H9 (cell line): ENCODE measurements around the gene PCCA. TPM values are rescaled to one million over a fixed set of nuclear protein-coding genes. Genes with fewer than 3 reads are reported as not detected.

Source experiments
- DNase-seq: peaks from one replicate; pipeline ENCODE4 v3.0.0-alpha.2; 2017
- H2AFZ ChIP-seq: one replicate; pipeline ENCODE4 v1.6.1; 2013; ENCODE audit warnings: mild to moderate bottlenecking, low read length, control low read depth, moderate library complexity
- H2AK5ac ChIP-seq: 2 replicates; pipeline ENCODE4 v1.6.1; 2013; ENCODE audit warnings: low read length, control low read depth, mixed read lengths; ENCODE audit not compliant: insufficient read length
- H2BK120ac ChIP-seq: one replicate; pipeline ENCODE4 v1.6.1; 2013; ENCODE audit warnings: low read depth, mild to moderate bottlenecking, low read length, control low read depth, inconsistent platforms; ENCODE audit not compliant: poor library complexity, severe bottlenecking
- H2BK12ac ChIP-seq: 2 replicates; pipeline ENCODE4 v1.6.1; 2013; ENCODE audit warnings: low read length, control low read depth, mixed read lengths, low read depth; ENCODE audit not compliant: insufficient read length
- H2BK15ac ChIP-seq: 2 replicates; pipeline ENCODE4 v1.6.1; 2013; ENCODE audit warnings: low read depth, low read length, control low read depth
- H2BK20ac ChIP-seq: one replicate; pipeline ENCODE4 v1.6.1; 2013; ENCODE audit warnings: low read depth, mild to moderate bottlenecking, low read length, control low read depth, inconsistent platforms; ENCODE audit not compliant: poor library complexity, severe bottlenecking
- H2BK5ac ChIP-seq: 2 replicates; pipeline ENCODE4 v1.6.1; 2013; ENCODE audit warnings: low read length, control low read depth, mixed read lengths; ENCODE audit not compliant: insufficient read length
- H3K14ac ChIP-seq: 2 replicates; pipeline ENCODE4 v1.6.1; 2013; ENCODE audit warnings: low read length, control low read depth; ENCODE audit not compliant: insufficient read depth
- H3K18ac ChIP-seq: 2 replicates; pipeline ENCODE4 v1.6.1; 2013; ENCODE audit warnings: low read depth, mild to moderate bottlenecking, mixed read lengths, low read length, control low read depth; ENCODE audit not compliant: insufficient read length
- H3K23ac ChIP-seq: 2 replicates; pipeline ENCODE4 v1.6.1; 2013; ENCODE audit warnings: low read length, control low read depth, mixed read lengths, low read depth; ENCODE audit not compliant: insufficient read length
- H3K23me2 ChIP-seq: 2 replicates; pipeline ENCODE4 v1.6.1; 2013; ENCODE audit warnings: low read depth, mild to moderate bottlenecking, mixed read lengths, low read length, control low read depth; ENCODE audit not compliant: insufficient read length, poor library complexity, severe bottlenecking
- H3K27ac ChIP-seq: 2 replicates; pipeline ENCODE4 v1.5.1; 2013; ENCODE audit warnings: low read length, control low read depth, mixed read lengths, low read depth; ENCODE audit not compliant: insufficient read length
- H3K27me3 ChIP-seq: 2 replicates; pipeline ENCODE4 v1.6.1; 2013; ENCODE audit warnings: low read length, control low read depth, inconsistent platforms; ENCODE audit not compliant: insufficient read depth
- H3K4ac ChIP-seq: 2 replicates; pipeline ENCODE4 v1.6.1; 2013; ENCODE audit warnings: low read depth, mild to moderate bottlenecking, control low read depth, inconsistent platforms, low read length, moderate library complexity
- H3K4me1 ChIP-seq: 2 replicates; pipeline ENCODE4 v1.6.1; 2013; ENCODE audit warnings: low read length, control low read depth, inconsistent platforms; ENCODE audit not compliant: insufficient read depth
- H3K4me2 ChIP-seq: 2 replicates; pipeline ENCODE4 v1.6.1; 2013; ENCODE audit warnings: low read length, control low read depth, mixed read lengths; ENCODE audit not compliant: insufficient read length, insufficient read depth
- H3K56ac ChIP-seq: 2 replicates; pipeline ENCODE4 v1.6.1; 2013; ENCODE audit warnings: low read depth, mild to moderate bottlenecking, mixed read lengths, low read length, control low read depth; ENCODE audit not compliant: insufficient read length
- H3K79me1 ChIP-seq: 2 replicates; pipeline ENCODE4 v1.6.1; 2013; ENCODE audit warnings: low read depth, mild to moderate bottlenecking, moderate library complexity, low read length, control low read depth, inconsistent platforms; ENCODE audit not compliant: insufficient read depth, poor library complexity, severe bottlenecking
- H3K79me2 ChIP-seq: 2 replicates; pipeline ENCODE4 v1.6.1; 2013; ENCODE audit warnings: low read length, control low read depth, inconsistent platforms; ENCODE audit not compliant: insufficient read depth
- H3K9ac ChIP-seq: 2 replicates; pipeline ENCODE4 v1.6.1; 2013; ENCODE audit warnings: low read length, control low read depth, mixed read lengths; ENCODE audit not compliant: insufficient read length; ENCODE audit errors: extremely low read depth
- H3K9me3 ChIP-seq: one replicate; pipeline ENCODE4 v1.6.1; 2013; ENCODE audit warnings: low read depth, low read length, inconsistent platforms; ENCODE audit not compliant: control insufficient read depth
- H3T11ph ChIP-seq: one replicate; pipeline ENCODE4 v1.6.1; 2013; ENCODE audit warnings: mild to moderate bottlenecking, low read length, control low read depth, inconsistent platforms
- H4K20me1 ChIP-seq: one replicate; pipeline ENCODE4 v1.6.1; 2013; ENCODE audit not compliant: control insufficient read depth, insufficient read length, insufficient read depth
- H4K5ac ChIP-seq: 2 replicates; pipeline ENCODE4 v1.6.1; 2013; ENCODE audit warnings: low read depth, mild to moderate bottlenecking, mixed read lengths, low read length, control low read depth; ENCODE audit not compliant: insufficient read length
- H4K8ac ChIP-seq: replicated peaks from 2 replicates; pipeline ENCODE4 v1.6.1; 2013; ENCODE audit warnings: low read length, control low read depth, mixed read lengths, low read depth; ENCODE audit not compliant: insufficient read length
- H4K91ac ChIP-seq: 2 replicates; pipeline ENCODE4 v1.6.1; 2013; ENCODE audit warnings: low read depth, mild to moderate bottlenecking, moderate library complexity, mixed read lengths, low read length, control low read depth; ENCODE audit not compliant: insufficient read length
- H3K27ac Mint-ChIP-seq, 3 experiments: 2 replicates in 2 of 3; 3 replicates in 1 of 3; pipeline ENCODE4 v1.8.0; 2020 to 2021; ENCODE audit warnings: mixed read lengths in 3 of 3, mild to moderate bottlenecking in 1 of 3, moderate library complexity in 1 of 3
- H3K27me3 Mint-ChIP-seq: 2 replicates; pipeline ENCODE4 v1.8.0; 2021; ENCODE audit warnings: low read depth, mild to moderate bottlenecking, moderate library complexity, mixed read lengths
- H3K36me3 Mint-ChIP-seq, 3 experiments: 2 replicates in 2 of 3; 3 replicates in 1 of 3; pipeline ENCODE4 v1.8.0; 2020 to 2021; ENCODE audit warnings: low read depth in 3 of 3, mixed read lengths in 3 of 3; ENCODE audit not compliant: insufficient read depth in 1 of 3
- H3K4me1 Mint-ChIP-seq, 2 experiments: 2 replicates each; pipeline ENCODE4 v1.8.0; 2020; ENCODE audit warnings: mixed read lengths in 2 of 2
- H3K4me3 Mint-ChIP-seq, 2 experiments: 2 replicates in 1 of 2; 3 replicates in 1 of 2; pipeline ENCODE4 v1.8.0; 2020 to 2021; ENCODE audit warnings: mild to moderate bottlenecking in 2 of 2, mixed read lengths in 2 of 2, moderate library complexity in 1 of 2
- H3K9me3 Mint-ChIP-seq, 2 experiments: 2 replicates in 1 of 2; 3 replicates in 1 of 2; pipeline ENCODE4 v1.8.0; 2020; ENCODE audit warnings: mild to moderate bottlenecking in 2 of 2, mixed read lengths in 2 of 2, moderate library complexity in 1 of 2
- CTCF ChIP-seq: fragments of 200-600 bp; sonication (generic); conservative IDR thresholded peaks from 3 replicates; pipeline ENCODE4 v1.8.0; 2021; ENCODE audit warnings: antibody characterized with exemption, mild to moderate bottlenecking
- WGBS: extraction: QIAGEN DNeasy Blood & Tissue Kit; methylation state at CpG from one replicate; pipeline ENCODE4 v1.1.7; 2013; ENCODE audit warnings: missing lambda C conversion rate, low lambda C conversion rate, mixed read lengths; ENCODE audit not compliant: insufficient read length; ENCODE audit errors: extremely low coverage; 5-methylcytosine and 5-hydroxymethylcytosine counted together
- total RNA-seq: library from RNA; stranded (reverse); gene quantifications from 2 replicates; pipeline ENCODE4 v1.2.1, GENCODE V29; 2021

PCCA gene
- total RNA-seq, 1 experiment from 2014 or later, result 56.5 TPM

- no peaks in the 10 kb centered on the region for H3K23me2 ChIP-seq
- no peaks in the 10 kb centered on the region for H4K20me1 ChIP-seq
- H3K79me2 ChIP-seq, result no peaks in the 10 kb centered on the region
- no peaks in the 10 kb centered on the region for H3K4me1 ChIP-seq
- H3K4me1 Mint-ChIP-seq, result peaks cover 18 to 22% of the 10 kb centered on the region in 2 experiments
- no peak overlapping the region for H3K27ac ChIP-seq
- H3K36me3 Mint-ChIP-seq, result peaks cover 18 to 29% (median 29%) of the 10 kb centered on the region in 3 experiments
- H3K4me3 Mint-ChIP-seq, result no peak overlapping the region
- no peak overlapping the region for H3K4ac ChIP-seq
- no peak overlapping the region for H4K91ac ChIP-seq
- H2BK15ac ChIP-seq, result no peak overlapping the region
- no peak overlapping the region for H4K5ac ChIP-seq
- no peak overlapping the region for H3K23ac ChIP-seq
- H3K56ac ChIP-seq, result no peak overlapping the region
- no peaks in the 10 kb centered on the region for H3K9me3 ChIP-seq
- no peaks in the 10 kb centered on the region for H3K27me3 ChIP-seq
- no peak overlapping the region for H4K8ac ChIP-seq
- H3K9me3 Mint-ChIP-seq, result peaks cover 2 to 4% of the 10 kb centered on the region in 2 experiments; a peak in 2 of 5 replicates
- no peak overlapping the region for H2BK20ac ChIP-seq
- H2BK5ac ChIP-seq, result no peak overlapping the region
- no CpG with 5 or more reads among the region's 4 CpGs for WGBS
- H3K14ac ChIP-seq, result no peak overlapping the region
- TF ChIP-seq CTCF, result no peak
- no peaks in the 10 kb centered on the region for H3K27me3 Mint-ChIP-seq
- no peak overlapping the region for H2AK5ac ChIP-seq
- DNase-seq, result no peak
- peak overlapping the region in 2 of 3 experiments; percentile 5 to 28; a peak in 3 of 7 replicates for H3K27ac Mint-ChIP-seq
- no peak overlapping the region for H3K18ac ChIP-seq
- no peak overlapping the region for H2BK12ac ChIP-seq
- no peak overlapping the region for H2BK120ac ChIP-seq
- H2AFZ ChIP-seq, result no peak overlapping the region
- H3K9ac ChIP-seq, result no peak overlapping the region
- H3T11ph ChIP-seq, result no peak overlapping the region
- no peak overlapping the region for H3K4me2 ChIP-seq
- no peaks in the 10 kb centered on the region for H3K79me1 ChIP-seq
Measured at GRCh38 chr13:100208002-100208401, 119.1 kb downstream of the PCCA start.
